ENCODE measurements around the gene NRG3.

DNA sequence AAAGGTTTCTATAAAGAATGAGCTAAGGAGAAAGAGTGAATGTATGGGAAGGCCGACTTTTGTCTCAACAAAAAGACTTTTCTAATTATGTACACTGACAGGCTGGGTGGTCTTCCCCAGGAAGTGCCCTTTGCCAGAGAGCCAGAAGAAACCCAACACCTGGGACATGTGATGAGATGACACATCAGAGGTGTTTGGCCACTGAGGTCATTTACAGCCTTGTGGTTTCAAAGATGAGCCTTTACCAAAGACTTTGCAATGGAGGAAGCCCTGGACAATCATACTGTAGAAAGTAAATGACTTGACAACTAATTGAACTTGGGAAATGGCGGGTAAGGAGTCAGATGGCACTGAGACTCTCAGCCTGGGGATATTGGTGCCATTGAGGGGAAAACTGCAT is 3.4 kb upstream of the NRG3 start:
- TF ChIP-seq POLR2AphosphoS5 (IDR thresholded peaks at IDR 0.05; ENCODE audit: low read depth, low read length) = no peak
- TF ChIP-seq TAF1 (IDR thresholded peaks at IDR 0.05; ENCODE audit: borderline replicate concordance, low read depth, low read length) = no peak
- no peak for TF ChIP-seq POLR2A (IDR thresholded peaks at IDR 0.05; ENCODE audit: low read depth, low read length)

Data from GM12892 (cell line).